ENCODE measurements around the gene URB1.

DNA sequence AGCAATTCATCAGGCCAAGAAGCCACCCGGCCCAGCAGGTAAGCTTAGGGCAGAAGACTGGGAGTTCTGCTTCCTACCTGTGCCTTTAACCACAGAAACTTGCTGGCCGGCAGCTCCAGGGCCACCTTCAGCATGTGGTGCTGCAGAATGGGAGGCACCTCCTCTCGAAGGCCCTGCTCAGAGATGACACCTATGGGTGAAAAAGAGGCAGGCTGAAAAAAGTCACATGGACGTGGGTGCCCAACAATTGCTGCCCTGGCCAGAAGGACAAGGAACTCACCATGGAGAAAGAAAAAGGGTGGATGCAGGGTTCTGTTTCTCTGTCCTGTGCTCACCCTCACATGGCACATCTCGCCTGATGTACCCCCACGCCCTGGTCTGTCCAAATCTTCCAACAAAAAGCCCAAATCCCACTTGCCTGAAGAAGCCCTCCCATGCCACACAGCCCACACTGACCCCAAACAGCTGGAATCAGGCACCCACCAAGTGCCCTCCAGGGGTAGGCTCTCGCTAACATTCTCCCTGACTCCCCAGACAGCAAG is 33.0 kb downstream of the URB1 start:
- TF ChIP-seq, protein P1, sequence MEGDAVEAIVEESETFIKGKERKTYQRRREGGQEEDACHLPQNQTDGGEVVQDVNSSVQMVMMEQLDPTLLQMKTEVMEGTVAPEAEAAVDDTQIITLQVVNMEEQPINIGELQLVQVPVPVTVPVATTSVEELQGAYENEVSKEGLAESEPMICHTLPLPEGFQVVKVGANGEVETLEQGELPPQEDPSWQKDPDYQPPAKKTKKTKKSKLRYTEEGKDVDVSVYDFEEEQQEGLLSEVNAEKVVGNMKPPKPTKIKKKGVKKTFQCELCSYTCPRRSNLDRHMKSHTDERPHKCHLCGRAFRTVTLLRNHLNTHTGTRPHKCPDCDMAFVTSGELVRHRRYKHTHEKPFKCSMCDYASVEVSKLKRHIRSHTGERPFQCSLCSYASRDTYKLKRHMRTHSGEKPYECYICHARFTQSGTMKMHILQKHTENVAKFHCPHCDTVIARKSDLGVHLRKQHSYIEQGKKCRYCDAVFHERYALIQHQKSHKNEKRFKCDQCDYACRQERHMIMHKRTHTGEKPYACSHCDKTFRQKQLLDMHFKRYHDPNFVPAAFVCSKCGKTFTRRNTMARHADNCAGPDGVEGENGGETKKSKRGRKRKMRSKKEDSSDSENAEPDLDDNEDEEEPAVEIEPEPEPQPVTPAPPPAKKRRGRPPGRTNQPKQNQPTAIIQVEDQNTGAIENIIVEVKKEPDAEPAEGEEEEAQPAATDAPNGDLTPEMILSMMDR (IDR thresholded peaks at IDR 0.05) = peak in 2 of 4 experiments; percentile 31 to 39
- TF ChIP-seq POLR2AphosphoS5 (IDR thresholded peaks at IDR 0.05) (peak; percentile 30), POLR2A (IDR thresholded peaks at IDR 0.05) (no peak)
